Mesenteric fat pad (tissue), 1 donor: Measurements from ENCODE around the gene ZNF304. TPM values are rescaled to one million over a fixed set of nuclear protein-coding genes. Genes with fewer than 3 reads are reported as not detected.

Experiments
- DNase-seq: peaks from one replicate; pipeline ENCODE4 v3.0.0-alpha.2; 2020; ENCODE audit warnings: low spot score
- total RNA-seq: library from RNA; stranded (reverse); fragmentation: NEBNext Ultra II Directional; extraction: Animal tissue kit (Norgen Biotek cat#: 25700); gene quantifications from one replicate; pipeline ENCODE4 v1.2.1, GENCODE V29; 2021
- donor health status: DM: yes; HTN: yes; CAD: no.

ZNF304 gene
- total RNA-seq, 1 donor from 2014 or later, result 7.4 TPM

DNA sequence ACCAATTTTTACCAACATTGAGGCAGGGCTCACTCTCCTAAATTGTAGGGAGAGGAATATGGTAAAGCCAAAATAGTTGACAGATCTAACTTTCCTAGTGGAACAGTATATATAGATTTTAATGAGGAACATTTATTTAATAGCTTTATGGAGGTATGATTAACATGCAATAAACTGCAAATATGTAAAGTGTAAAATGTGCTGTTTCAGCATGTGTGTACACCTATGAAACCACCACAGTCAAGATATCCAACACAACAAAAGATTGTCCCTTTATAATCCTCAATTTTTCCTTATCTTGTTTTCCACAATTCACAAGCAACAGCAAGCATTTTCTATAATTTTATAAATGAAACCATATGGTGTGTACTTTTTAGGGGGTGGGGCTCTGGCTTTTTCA lies 8.2 kb downstream of the ZNF304 start:
- no peak for DNase-seq

DNA sequence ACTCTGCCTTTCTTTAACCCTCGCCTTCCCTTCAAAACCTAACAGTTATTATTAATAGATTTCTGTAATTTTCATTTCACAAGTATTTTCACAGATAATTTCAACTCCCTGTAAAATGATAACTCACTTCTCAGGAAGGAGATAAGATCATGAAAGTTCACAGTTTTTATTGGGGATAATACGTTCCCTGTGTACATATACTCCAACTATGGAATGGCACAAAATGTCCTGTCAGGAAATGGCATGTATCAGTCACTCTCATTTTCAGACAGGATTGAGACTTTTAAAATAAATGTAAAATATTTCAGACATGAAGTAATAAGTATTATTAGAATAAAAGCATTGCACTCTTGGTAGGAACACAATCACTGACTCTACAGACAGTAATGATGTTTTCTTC lies 11.3 kb downstream of the ZNF304 start:
- no peak for DNase-seq

DNA sequence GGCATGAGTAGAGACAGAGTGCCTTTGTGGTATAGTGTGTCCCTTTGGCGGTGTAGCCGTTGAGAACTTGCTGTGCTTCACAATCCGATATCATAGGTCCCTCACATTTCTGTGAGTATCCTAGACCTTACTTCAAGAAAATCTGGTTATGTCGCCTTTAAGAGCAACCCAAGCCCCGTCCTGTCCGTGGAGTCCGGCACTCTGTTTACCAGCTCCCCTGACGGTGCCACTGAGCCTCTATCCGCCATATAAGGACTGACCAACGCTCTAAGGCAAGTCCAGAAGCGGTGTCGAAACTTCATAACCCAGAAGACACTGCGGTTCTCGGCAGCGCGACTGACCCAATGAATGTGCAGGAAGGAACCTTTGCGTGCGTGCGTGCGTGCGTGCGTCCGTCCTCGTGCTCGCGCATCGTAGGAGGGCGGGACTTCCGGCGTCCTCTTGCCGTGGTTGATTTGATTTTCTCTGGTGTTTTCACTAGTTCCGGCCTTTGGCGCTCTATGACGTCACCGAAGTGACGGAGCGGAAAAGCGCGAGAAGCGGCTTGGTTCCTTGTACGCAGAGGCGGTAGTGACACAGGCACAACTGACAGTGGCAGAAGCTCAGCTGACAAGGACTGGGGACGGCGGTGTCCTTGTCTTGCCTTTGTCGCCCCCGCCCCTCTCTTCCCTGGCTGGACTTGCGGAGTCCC lies 12.1 kb downstream of the ZNF304 start, which contains the start of the genes TRAPPC2B and ZNF547:
Gene TRAPPC2B, plus strand, starts transcription at position 555 of the 691 bp plus-strand sequence. CDS start 1,283 bp downstream, outside the sequence.
Gene ZNF547, plus strand, starts transcription at position 555 of the 691 bp plus-strand sequence. CDS start 5,005 bp downstream, outside the sequence.
- DNase-seq, result peak; percentile 99

DNA sequence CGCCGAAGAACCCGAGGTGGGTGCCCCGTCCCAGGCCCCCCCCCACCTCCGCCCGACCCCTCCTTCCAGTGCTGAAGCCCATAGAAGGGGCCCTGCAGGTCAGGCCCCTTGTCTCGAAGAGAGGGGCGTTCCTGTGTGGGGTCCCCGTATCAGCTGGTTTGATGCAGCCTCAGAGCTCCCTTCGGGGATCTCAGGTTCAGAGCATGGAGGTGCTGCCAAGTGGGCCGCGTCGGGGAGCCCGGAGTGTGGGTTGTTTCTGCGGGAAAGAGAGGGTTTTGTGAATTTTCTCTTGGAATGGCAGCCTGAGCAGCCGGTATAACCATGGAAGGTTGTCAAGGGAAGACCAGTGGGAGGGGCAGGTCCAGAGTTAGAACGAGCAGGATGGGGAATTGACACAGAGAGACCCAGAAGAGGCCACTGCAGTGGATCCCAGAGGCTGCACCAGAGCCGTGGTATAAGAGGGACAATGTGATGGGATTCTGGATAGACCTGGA lies 12.7 kb downstream of the ZNF304 start:
- DNase-seq, result no peak

DNA sequence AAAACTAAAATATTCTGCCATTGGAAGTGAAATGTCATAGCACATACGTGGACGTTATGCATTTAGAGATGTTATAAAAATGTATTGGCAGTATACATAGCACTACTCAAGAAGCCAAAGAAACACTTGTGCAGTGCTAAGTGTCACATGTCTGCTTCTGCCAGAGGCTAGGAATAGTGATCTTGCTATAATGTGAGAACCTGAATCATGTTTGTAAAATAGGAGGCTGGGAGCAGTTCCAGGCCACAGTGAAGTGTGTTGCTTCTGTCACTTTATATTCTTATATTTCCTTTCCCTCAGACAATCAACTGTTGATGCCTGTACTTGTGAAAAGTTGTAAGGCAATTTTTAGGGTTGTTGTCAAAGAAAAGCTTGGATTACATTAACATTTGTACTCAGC lies 15.7 kb downstream of the ZNF304 start:
- no peak for DNase-seq

DNA sequence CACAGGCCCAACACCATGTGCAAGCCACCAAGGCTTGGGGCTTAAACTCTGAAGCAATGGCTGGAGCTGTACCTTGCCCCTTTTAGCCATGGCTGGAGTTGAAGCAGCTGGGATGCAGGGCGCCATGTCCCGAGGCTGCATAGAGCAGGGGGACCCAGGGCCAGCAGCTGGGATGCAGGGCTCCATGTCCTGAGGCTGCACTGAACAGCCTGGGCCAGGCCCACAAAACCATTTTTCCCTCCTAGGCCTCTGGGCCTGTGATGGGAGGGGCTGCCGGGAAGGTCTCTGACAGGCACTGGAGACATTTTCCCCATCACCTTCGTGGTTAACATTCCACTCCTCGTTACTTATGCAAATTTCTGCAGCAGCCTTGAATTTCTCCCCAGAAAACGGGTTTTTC lies 23.1 kb downstream of the ZNF304 start:
- peak; percentile 59 for DNase-seq

DNA sequence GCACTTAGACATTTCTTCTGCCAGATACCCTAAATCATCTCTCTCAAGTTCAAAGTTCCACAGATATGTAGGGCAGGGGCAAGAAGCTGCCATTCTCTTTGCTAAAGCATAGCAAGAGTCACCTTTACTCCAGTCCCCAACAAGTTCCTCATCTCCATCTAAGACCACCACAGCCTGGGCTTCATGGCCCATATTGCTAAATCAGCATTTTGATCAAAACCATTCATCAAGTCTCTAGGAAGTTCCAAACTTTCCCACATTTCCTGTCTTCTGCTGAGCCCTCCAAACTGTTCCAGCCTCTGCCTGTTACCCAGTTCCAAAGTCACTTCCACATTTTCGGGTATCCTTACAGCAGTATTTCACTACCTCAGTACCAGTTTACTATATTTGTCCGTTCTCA lies 23.6 kb downstream of the ZNF304 start:
- DNase-seq, result peak; percentile 12

DNA sequence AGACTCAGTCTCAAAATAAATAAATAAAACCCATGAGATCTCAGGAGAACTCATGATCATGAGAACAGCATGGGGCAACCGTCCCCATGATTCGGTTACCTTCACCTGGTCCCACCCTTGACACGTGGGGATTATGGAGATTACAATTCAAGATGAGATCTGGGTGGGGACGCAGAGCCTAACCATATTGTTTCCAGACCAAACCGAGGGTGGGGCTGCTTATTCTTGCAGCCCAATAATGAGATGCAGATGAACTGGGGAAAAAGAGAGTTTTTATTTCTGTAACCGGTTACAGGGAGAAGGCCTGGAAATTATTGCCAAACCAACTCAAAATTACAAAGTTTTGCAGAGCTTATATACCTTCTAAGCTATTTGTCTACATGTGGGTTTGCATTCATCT lies 25.1 kb downstream of the ZNF304 start:
- no peak for DNase-seq

DNA sequence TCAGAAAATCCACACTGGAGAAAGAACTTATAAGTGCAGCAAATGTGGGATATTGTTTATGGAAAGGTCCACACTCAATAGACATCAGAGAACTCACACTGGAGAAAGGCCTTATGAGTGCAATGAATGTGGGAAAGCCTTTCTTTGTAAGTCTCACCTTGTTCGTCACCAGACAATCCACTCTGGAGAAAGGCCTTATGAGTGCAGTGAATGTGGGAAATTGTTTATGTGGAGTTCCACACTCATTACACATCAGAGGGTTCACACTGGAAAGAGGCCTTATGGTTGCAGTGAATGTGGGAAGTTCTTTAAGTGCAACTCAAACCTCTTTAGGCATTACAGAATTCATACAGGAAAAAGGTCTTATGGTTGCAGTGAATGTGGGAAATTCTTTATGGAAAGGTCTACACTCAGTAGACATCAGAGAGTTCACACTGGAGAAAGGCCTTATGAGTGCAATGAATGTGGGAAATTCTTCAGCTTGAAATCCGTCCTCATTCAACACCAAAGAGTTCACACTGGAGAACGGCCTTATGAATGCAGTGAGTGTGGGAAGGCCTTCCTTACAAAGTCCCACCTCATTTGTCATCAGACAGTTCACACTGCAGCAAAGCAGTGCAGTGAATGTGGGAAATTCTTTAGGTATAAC lies 26.6 kb downstream of the ZNF304 start:
- no peak for DNase-seq

DNA sequence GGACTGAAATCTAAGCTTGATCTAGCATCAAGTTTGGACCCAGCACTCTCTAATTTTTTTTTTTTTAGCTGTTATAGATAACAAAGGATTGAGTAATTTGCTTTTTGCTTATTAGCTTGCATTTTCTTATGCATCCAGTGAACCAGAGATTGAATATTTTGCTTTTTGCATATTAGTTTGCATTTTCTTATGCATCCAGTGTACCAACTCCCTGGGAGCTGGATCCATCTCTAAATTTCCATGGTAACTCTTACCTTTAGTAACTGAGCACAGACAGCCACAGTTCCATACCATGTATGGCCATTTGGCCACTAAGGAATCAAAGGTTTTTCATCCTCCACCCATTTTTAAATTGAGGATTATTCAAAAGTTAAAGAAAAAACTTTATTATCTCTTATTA lies 29.9 kb downstream of the ZNF304 start:
- DNase-seq, result no peak

DNA sequence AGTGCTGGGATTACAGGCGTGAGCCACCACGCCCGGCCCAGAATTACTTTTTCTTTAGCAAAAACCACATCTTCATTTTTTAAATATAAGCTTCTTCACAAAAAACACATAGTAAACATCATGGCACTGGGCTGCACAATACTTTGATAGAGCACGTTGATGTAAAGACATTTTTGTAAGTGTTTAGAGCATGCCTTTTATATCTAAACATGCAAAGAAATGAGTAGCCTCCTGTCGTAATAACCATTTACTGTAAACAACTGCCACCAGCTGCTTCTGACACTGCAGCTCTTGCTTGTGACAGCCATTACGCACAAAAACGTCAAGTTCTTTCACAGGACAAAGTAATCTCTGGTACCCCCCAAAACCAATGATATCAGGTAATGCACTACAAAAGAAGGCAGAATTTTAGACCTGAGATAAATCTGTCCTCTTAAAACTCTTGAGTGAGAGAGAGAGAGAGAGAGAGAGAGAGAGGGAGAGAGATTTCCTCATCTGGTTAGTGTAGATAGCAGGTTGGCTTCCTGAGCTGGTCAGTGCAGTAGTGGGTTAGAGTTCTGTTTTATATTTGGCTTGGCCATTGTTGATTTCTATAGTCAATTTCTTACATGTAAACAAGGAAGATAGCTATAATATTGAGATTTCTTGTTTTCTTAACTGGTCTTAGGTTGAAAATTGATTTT lies 31.9 kb downstream of the ZNF304 start:
- no peak for DNase-seq

DNA sequence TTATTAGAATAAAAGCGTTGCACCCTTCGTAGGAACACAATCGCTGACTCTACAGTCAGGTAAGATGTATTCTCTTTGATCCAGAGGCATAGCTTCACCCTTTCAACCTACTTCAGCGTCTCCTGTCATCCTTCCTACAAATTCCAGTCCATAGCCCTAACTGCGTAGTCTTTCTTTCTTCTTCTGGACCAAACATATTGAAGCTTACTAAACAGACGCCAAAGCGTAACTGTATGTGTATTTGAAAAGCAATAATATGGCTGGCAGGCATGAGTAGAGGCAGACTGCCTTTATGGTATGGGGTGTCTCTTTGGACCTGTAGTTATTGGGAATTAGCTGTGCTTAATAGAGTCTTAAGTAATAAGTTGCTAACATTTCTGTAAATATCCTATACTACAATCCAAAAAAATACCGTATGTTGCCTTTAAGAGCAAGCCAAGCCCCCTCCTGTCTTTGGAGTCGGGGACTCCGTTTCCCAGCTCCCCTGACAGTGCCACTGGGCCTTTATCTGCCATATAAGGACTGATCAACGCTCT lies 38.2 kb downstream of the ZNF304 start:
- DNase-seq, result no peak

DNA sequence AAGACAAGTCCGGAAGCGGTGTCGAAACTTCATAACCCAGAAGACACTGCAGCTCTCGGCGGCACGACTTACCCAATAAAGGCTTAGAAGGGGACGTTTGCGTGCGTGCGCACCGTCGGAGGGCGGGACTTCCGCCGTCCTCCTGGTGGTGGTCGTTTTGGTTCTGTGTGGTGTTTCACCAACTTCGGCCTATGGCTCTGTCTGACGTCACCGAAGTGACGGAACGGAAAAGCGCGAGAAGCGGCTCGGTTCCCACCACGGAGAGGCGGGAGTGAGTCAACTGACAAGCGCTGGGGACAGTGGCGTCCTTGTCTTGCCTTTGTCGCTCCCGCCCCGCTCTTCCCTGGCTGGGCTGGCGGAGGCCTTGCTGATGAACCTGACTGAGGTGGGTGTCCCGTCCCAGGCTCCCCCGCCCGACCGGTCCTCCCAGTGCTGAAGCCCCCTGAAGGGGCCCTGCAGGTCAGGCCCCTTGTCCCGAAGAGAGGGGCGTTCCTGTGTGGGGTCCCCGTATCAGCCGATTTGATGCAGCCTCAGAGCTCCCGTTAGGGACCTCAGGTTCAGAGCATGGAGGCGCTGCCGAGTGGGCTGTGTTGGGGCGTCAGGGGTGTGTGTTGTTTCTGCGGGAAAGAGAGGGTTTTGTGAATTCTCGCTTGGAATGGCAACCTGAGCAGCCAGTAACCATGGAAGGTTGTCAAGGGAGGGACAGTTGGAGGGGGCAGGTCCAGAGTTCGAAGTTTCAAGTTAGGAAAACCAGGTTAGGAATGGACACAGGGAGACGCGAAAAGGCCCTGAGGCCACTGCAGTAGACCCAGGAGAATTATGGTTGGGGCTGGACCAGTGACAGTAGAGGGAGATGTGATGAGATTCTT lies 38.9 kb downstream of the ZNF304 start, which contains the start of gene ZNF548:
Gene ZNF548, plus strand, starts transcription at position 125 of the 869 bp plus-strand sequence. Its CDS starts 246 bp downstream, at position 371.
- DNase-seq, result peak; percentile 98

DNA sequence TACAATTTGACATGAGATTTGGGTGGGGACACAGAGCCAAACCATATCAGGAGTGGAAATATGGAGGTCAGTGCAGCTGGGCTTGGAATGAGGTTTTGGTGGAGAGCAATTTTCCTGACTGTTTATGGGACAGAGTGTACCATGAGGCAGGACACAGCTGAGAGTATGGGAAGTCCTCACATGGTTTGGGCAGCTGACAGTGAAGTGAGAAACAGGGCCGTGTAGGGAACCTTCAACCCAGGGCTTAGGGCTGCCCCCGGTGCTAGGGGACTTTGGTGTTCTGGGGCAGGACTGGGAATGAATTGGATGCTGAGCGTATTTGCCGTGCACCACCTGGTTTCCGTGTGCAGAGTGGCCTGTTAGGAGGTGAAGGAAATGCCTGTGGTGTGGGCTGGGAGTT lies 44.6 kb downstream of the ZNF304 start:
- DNase-seq, result peak; percentile 22

DNA sequence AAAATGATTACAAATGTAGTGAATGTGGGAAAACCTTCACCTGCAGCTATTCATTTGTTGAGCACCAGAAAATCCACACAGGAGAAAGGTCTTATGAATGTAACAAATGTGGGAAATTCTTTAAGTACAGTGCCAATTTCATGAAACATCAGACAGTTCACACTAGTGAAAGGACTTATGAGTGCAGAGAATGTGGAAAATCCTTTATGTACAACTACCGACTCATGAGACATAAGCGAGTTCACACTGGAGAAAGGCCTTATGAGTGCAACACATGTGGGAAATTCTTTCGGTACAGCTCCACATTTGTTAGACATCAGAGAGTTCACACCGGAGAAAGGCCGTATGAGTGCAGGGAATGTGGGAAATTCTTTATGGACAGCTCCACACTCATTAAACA lies 47.8 kb downstream of the ZNF304 start:
- DNase-seq, result no peak

DNA sequence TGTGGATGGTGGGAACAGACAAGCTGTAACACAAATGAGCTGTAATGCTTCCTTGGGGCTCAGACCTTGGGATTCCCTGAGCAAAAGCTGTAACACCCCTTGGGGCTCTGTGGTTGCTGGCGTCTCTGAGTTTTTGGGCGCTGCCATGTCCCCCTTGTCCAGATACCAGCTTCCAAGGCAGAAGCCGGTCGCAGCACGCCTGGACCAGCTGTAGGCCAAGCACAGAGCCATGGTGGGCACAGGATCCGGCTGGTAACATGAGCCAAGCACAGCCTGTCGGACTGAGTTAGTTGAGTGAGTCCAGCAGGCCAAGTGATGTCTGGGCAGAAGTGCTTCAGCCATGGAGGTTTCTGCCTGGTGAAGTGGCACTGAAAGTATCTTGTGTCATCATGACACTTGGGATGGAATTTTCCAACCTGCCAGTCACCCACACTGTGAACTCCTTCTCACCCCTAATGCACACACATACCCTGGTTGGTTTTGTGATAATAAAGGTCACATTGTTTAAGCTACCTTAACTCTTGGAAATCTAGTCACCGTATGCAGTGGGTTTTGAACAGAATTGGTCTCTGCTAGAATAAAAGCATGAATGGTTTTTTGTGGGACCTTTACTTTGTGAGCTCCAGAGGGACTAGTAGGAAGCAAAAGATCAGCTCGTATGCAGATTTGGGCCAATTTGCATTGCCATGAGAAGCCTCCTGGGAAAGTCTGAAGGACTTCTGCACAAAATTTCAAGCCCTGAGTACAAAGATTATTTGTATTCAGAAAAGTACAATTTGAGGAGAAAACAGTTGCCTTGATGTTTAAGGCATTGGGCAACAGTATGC lies 52.9 kb downstream of the ZNF304 start:
- no peak for DNase-seq

DNA sequence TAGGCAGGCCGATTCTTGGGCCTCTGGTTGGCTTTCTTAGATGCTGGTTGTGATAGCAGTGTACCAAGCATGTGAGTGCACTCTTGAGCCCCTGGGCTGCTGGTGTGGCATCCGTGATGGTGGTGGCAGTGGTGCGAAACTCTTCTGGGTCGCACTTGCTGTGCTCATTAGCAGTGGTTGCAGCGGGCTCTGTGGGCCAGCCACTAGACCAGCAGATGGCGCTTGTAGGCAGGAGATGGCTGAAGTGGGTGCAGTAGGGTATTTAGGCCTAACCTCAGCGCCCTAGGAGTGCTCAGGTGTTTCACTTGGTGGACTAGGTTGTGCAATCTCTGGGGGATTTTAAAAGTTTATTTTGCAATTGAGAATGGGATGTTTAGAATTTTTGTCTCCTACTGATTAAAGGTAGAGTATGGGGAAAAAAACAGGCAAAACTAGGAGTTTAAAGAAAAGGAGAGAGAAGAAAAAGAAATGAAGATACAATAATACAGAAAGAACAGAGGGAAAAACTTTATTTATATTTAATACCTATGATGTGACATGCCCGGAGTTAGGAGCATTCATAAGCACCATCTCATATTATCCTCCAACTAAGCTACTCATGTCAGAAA lies 55.5 kb downstream of the ZNF304 start:
- no peak for DNase-seq
